Mucosa of descending colon (tissue), 3 donors: ENCODE results near the gene THG1L. TPM values are rescaled to one million over a fixed set of nuclear protein-coding genes. Genes with fewer than 3 reads are reported as not detected.
A peak's percentile ranks its signal among the peaks of the same experiment; 100 is the strongest.

ENCODE experiments used
- ATAC-seq: fragments of 200-7000 bp; cut with Tn5 transposase; one replicate; pipeline ENCODE4 v1.9.1; 2020; ENCODE audit warnings: mild to moderate bottlenecking, moderate library complexity
- DNase-seq, 3 donors: peaks; one replicate each; pipeline ENCODE4 v3.0.0-alpha.2; 2020
- H3K36me3 ChIP-seq: fragments of 200-600 bp; one replicate; pipeline ENCODE4 v1.8.0; 2021; ENCODE audit warnings: low read depth, mild to moderate bottlenecking
- H3K4me1 ChIP-seq: fragments of 200-600 bp; one replicate; pipeline ENCODE4 v1.8.0; 2021; ENCODE audit warnings: low read depth, mild to moderate bottlenecking
- H3K4me3 ChIP-seq: fragments of 200-600 bp; one replicate; pipeline ENCODE4 v1.8.0; 2021; ENCODE audit warnings: mild to moderate bottlenecking
- H3K9me3 ChIP-seq: fragments of 200-600 bp; one replicate; pipeline ENCODE4 v1.8.0; 2021; ENCODE audit warnings: mild to moderate bottlenecking
- CTCF ChIP-seq: fragments of 200-600 bp; IDR thresholded peaks from one replicate; pipeline ENCODE4 v1.8.0; 2022; ENCODE audit warnings: antibody characterized with exemption, mild to moderate bottlenecking
- intact Hi-C, 2 donors: fragments of 100-400 bp; cut with DNase I in 1 of 2; cut with micrococcal nuclease in 1 of 2; formaldehyde crosslinking; loops; one replicate each; pipeline versions ENCODE4 v1.11.0 to v1.11.1; 2022; cut with DNase I, micrococcal nuclease
- total RNA-seq, 3 donors: library from RNA; stranded (reverse); fragmentation: NEBNext Ultra II Directional in 2 of 3; extraction: Animal tissue kit (Norgen Biotek cat#: 25700) in 2 of 3; gene quantifications; one replicate each; pipeline versions ENCODE4 v1.2.1 to v1.2.4, GENCODE V29; 2021 to 2023
- donor health status: DM: no; HTN: no; CAD: no; lungs with moderate emphysema.
- donor health status: DM: no; HTN: no; CAD: no.
- donor health status: DM: no; HTN: yes; CAD: no.

THG1L gene
- total RNA-seq, 3 donors from 2014 or later = 14.0 to 22.0 (median 14.5) TPM

- no peaks in the 10 kb centered on the region for H3K4me1 ChIP-seq
- H3K4me3 ChIP-seq = no peak overlapping the region
- no peak for TF ChIP-seq CTCF
- no peak for DNase-seq
- no peaks in the 10 kb centered on the region for H3K9me3 ChIP-seq
- intact Hi-C loops = loop anchor here (10.0 kb wide), 4 partner anchors 56 to 386 kb away; partner anchors contain the start of gene SOX30 (in 1 of the 2)
- no peaks in the 10 kb centered on the region for H3K36me3 ChIP-seq
- no peak for ATAC-seq
Measured at GRCh38 chr5:157710431-157710830, 20.8 kb upstream of the THG1L start.

GRCh38 chr5:157710882-157711281, 20.3 kb upstream of the THG1L start:
- no peak overlapping the region for H3K4me3 ChIP-seq
- no peaks in the 10 kb centered on the region for H3K9me3 ChIP-seq
- ATAC-seq (no peak), DNase-seq (no peak)
- intact Hi-C loops = loop anchor here (10.0 kb wide), 4 partner anchors 56 to 386 kb away; partner anchors contain the start of gene SOX30 (in 1 of the 2)
- no peaks in the 10 kb centered on the region for H3K36me3 ChIP-seq
- H3K4me1 ChIP-seq = no peaks in the 10 kb centered on the region
- TF ChIP-seq CTCF = no peak

GRCh38 chr5:157713830-157714595, 17.2 kb upstream of the THG1L start:
- no peaks in the 10 kb centered on the region for H3K9me3 ChIP-seq
- no peak for ATAC-seq
- no peak for TF ChIP-seq CTCF
- H3K4me1 ChIP-seq = peaks cover 11% of the 10 kb centered on the region
- no peaks in the 10 kb centered on the region for H3K36me3 ChIP-seq
- intact Hi-C loops = loop anchor here (10.0 kb wide), 4 partner anchors 59 to 389 kb away; partner anchors contain the start of gene SOX30 (in 1 of the 2)
- H3K4me3 ChIP-seq = no peak overlapping the region
- DNase-seq = no peak

GRCh38 chr5:157714596-157714864, 16.7 kb upstream of the THG1L start:
- peaks cover 11% of the 10 kb centered on the region for H3K4me1 ChIP-seq
- no peak for TF ChIP-seq CTCF
- no peaks in the 10 kb centered on the region for H3K9me3 ChIP-seq
- DNase-seq (no peak), ATAC-seq (no peak)
- H3K4me3 ChIP-seq = no peak overlapping the region
- intact Hi-C loops = loop anchor here (10.0 kb wide), 4 partner anchors 60 to 390 kb away; partner anchors contain the start of gene SOX30 (in 1 of the 2)
- no peaks in the 10 kb centered on the region for H3K36me3 ChIP-seq

- DNase-seq (peak in 2 of 3 donors; percentile 36 to 47), ATAC-seq (peak; percentile 95)
- Histone ChIP-seq H3K9me3 (no peaks in the 10 kb centered on the region), H3K4me3 (no peak overlapping the region), H3K4me1 (peaks cover 14% of the 10 kb centered on the region), H3K36me3 (no peaks in the 10 kb centered on the region)
- intact Hi-C loops = loop anchor here (10.0 kb wide), 4 partner anchors 64 to 394 kb away; partner anchors contain the start of gene SOX30 (in 1 of the 2)
- TF ChIP-seq CTCF = peak; percentile 42
Measured at GRCh38 chr5:157718519-157718918, 12.7 kb upstream of the THG1L start.
